GM18526 (cell line): Measurements from ENCODE around the gene OR51E2.

Experiments used
- POLR2A ChIP-seq: IDR thresholded peaks from 3 replicates; pipeline ENCODE4 v1.6.1; 2011; ENCODE audit not compliant: insufficient read length; ENCODE audit errors: extremely low read depth

The OR51E2 gene

GRCh38 chr11:4672470-4672869, 25.2 kb downstream of the OR51E2 start:
- TF ChIP-seq POLR2A: no peak

GRCh38 chr11:4671741-4672140, 25.9 kb downstream of the OR51E2 start:
- no peak for TF ChIP-seq POLR2A

GRCh38 chr11:4665424-4665823, 32.2 kb downstream of the OR51E2 start:
- TF ChIP-seq POLR2A: no peak

GRCh38 chr11:4664786-4665185, 32.9 kb downstream of the OR51E2 start:
- TF ChIP-seq POLR2A: no peak

GRCh38 chr11:4664183-4664582, 33.5 kb downstream of the OR51E2 start:
- no peak for TF ChIP-seq POLR2A

GRCh38 chr11:4662876-4663275, 34.8 kb downstream of the OR51E2 start:
- no peak for TF ChIP-seq POLR2A

- no peak for TF ChIP-seq POLR2A
Measured at GRCh38 chr11:4658629-4659445, 38.8 kb downstream of the OR51E2 start.

- TF ChIP-seq POLR2A: no peak
Measured at GRCh38 chr11:4654635-4655369, 42.9 kb downstream of the OR51E2 start.

- TF ChIP-seq POLR2A: no peak
Measured at GRCh38 chr11:4647766-4648165, 49.9 kb downstream of the OR51E2 start.

GRCh38 chr11:4645974-4646373, 51.7 kb downstream of the OR51E2 start:
- TF ChIP-seq POLR2A: no peak

- no peak for TF ChIP-seq POLR2A
Measured at GRCh38 chr11:4644233-4644632, 53.4 kb downstream of the OR51E2 start.

- TF ChIP-seq POLR2A: no peak
Measured at GRCh38 chr11:4643682-4644081, 54.0 kb downstream of the OR51E2 start, which contains the start of gene OR51E1. Gene OR51E1, plus strand, starts transcription at chr11:4643982. Its CDS starts 8,545 bp downstream, at chr11:4652527.

- no peak for TF ChIP-seq POLR2A
Measured at GRCh38 chr11:4643076-4643475, 54.6 kb downstream of the OR51E2 start.

GRCh38 chr11:4642043-4642442, 55.6 kb downstream of the OR51E2 start:
- TF ChIP-seq POLR2A: no peak

- TF ChIP-seq POLR2A: no peak
Measured at GRCh38 chr11:4641501-4641900, 56.2 kb downstream of the OR51E2 start.

- TF ChIP-seq POLR2A: no peak
Measured at GRCh38 chr11:4639931-4640330, 57.7 kb downstream of the OR51E2 start.

GRCh38 chr11:4637662-4638047, 60.0 kb downstream of the OR51E2 start:
- TF ChIP-seq POLR2A: no peak
